Keratinocyte (primary cell): Measurements from ENCODE around the gene ZNF275. TPM values are rescaled to one million over a fixed set of nuclear protein-coding genes. Genes with fewer than 3 reads are reported as not detected.

ENCODE experiments used
- DNase-seq: peaks from one replicate; pipeline ENCODE4 v3.0.0-alpha.2; 2011; ENCODE audit warnings: low read depth, missing footprints, low spot score
- FAIRE-seq: peaks from 2 replicates; lab custom pipeline; 2011; peaks lifted over from hg19 to GRCh38; lab: Jason Lieb, UNC
- H2AFZ ChIP-seq: 2 replicates; pipeline ENCODE4 v1.6.0; 2012; ENCODE audit warnings: low read length, control low read depth, inconsistent platforms; ENCODE audit not compliant: control insufficient read depth
- H3K27ac ChIP-seq: 2 replicates; pipeline ENCODE4 v1.5.1; 2011; ENCODE audit warnings: low read length; ENCODE audit not compliant: control insufficient read depth, insufficient read depth
- H3K27me3 ChIP-seq: 3 replicates; pipeline ENCODE4 v1.6.0; 2011; ENCODE audit warnings: low read length; ENCODE audit not compliant: control insufficient read depth, insufficient read depth; ENCODE audit errors: extremely low read depth
- H3K36me3 ChIP-seq, 2 experiments: 2 replicates in 1 of 2; 3 replicates in 1 of 2; pipeline ENCODE4 v1.5.1; 2011; ENCODE audit warnings: low read length in 2 of 2, mild to moderate bottlenecking in 1 of 2; ENCODE audit not compliant: control insufficient read depth in 2 of 2, insufficient read depth in 2 of 2; ENCODE audit errors: extremely low read depth in 1 of 2
- H3K4me1 ChIP-seq: 3 replicates; pipeline ENCODE4 v1.5.1; 2011; ENCODE audit warnings: low read length; ENCODE audit not compliant: control insufficient read depth, insufficient read depth; ENCODE audit errors: extremely low read depth
- H3K4me2 ChIP-seq: 3 replicates; pipeline ENCODE4 v1.6.0; 2011; ENCODE audit warnings: low read depth, low read length; ENCODE audit not compliant: control insufficient read depth, insufficient read depth; ENCODE audit errors: extremely low read depth
- H3K4me3 ChIP-seq, 3 experiments: fragments of 200-600 bp in 1 of 3; sonication (generic) in 1 of 3; 2 replicates in 2 of 3; 3 replicates in 1 of 3; pipeline ENCODE4 v1.5.1; 2011 to 2016; ENCODE audit warnings: low read length in 3 of 3, mild to moderate bottlenecking in 3 of 3, control low read depth in 2 of 3, inconsistent platforms in 1 of 3, low read depth in 1 of 3, mixed read lengths in 1 of 3, mixed run types in 1 of 3, moderate library complexity in 1 of 3; ENCODE audit not compliant: control insufficient read depth in 2 of 3, insufficient read depth in 2 of 3; ENCODE audit errors: extremely low read depth in 1 of 3
- H3K79me2 ChIP-seq: 2 replicates; pipeline ENCODE4 v1.6.0; 2012; ENCODE audit warnings: low read length; ENCODE audit not compliant: control insufficient read depth, insufficient read depth
- H3K9ac ChIP-seq: 3 replicates; pipeline ENCODE4 v1.6.0; 2011; ENCODE audit warnings: low read length; ENCODE audit not compliant: control insufficient read depth, insufficient read depth; ENCODE audit errors: extremely low read depth
- H3K9me1 ChIP-seq: 3 replicates; pipeline ENCODE4 v1.6.0; 2011; ENCODE audit warnings: low read length; ENCODE audit not compliant: control insufficient read depth, insufficient read depth; ENCODE audit errors: extremely low read depth
- H3K9me3 ChIP-seq: 2 replicates; pipeline ENCODE4 v1.5.1; 2012; ENCODE audit warnings: low read depth, low read length; ENCODE audit not compliant: control insufficient read depth
- H4K20me1 ChIP-seq: 3 replicates; pipeline ENCODE4 v1.6.0; 2011; ENCODE audit warnings: low read length; ENCODE audit not compliant: control insufficient read depth, insufficient read depth; ENCODE audit errors: extremely low read depth
- EZH2 ChIP-seq: IDR thresholded peaks from one replicate; pipeline ENCODE4 v1.6.1; 2012; ENCODE audit warnings: inconsistent platforms, mild to moderate bottlenecking, low read length, moderate library complexity
- dilution Hi-C: fragments of 300-500 bp; cut with MboI; formaldehyde crosslinking; loops from one replicate; pipeline ENCODE4 v1.7.0; 2020; ENCODE audit warnings: low sequenced_read_pairs; ENCODE audit not compliant: extremely low pct_ligation_motif_present
- polyA plus RNA-seq, 5 experiments: library from polyadenylated mRNA; depleted of rRNA in 3 of 5; stranded (reverse) in 3 of 5; stranded (forward) in 1 of 5; unstranded in 1 of 5; fragments of >200 nt; gene quantifications; 1 replicate in 1 of 5; 2 replicates in 3 of 5; 3 replicates in 1 of 5; pipeline versions ENCODE4 v1.2.1 to v1.2.3, GENCODE V29; 2011 to 2012; ENCODE audit warnings: missing spikeins in 2 of 5, low read depth in 1 of 5, low replicate concordance in 1 of 5
- TF ChIP-seq, protein P1 (sequence below), 3 experiments: IDR thresholded peaks in 1 of 3; conservative IDR thresholded peaks in 1 of 3; optimal IDR thresholded peaks in 1 of 3; 2 replicates in 2 of 3; 3 replicates in 1 of 3; pipeline versions ENCODE3 to v1.5.1; 2011; ENCODE audit warnings: low read length in 3 of 3, mild to moderate bottlenecking in 3 of 3, moderate library complexity in 2 of 3, control low read depth in 1 of 3, inconsistent platforms in 1 of 3; ENCODE audit not compliant: insufficient read depth in 2 of 3; ENCODE audit errors: extremely low read depth in 1 of 3

ZNF275 gene
- polyA plus RNA-seq, 1 donor (not counting 4 experiments of a cell fraction or from before 2014, with no cell fraction given), result 5.3 TPM

DNA sequence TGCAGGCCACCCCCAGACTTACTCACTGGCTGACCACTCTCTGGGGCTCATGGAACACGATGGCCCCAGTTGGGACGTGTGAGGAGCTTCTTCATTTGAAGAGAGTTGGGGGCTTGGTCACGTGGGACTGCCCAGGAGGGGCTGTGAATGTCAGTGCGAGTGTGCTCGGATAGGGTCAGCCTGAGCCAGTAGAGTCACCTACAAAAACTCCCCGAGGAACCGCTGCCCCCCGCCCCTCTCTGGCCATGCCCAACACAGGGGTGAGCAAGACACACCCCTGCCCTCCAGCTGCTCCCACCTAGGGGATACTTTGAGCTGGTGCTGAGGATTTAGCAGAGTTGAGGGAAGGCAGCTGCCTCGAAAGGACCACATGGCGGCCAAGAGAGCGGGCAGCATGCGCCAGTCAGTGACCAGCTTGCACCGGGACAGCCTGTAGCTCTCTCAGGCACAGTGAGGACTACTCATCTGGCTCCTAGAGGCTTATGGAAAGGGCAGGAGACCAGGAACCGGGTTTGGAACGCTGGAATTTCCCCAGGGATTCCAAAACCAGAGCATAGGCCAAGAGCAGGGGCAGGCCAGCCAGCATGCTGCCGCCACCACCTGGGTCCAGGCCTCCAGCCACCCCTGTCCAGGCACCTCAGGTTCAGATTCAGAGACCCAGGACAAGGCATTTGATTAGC, 58.8 kb downstream of the ZNF275 start:
- no peak for TF ChIP-seq EZH2
- TF ChIP-seq, protein P1, sequence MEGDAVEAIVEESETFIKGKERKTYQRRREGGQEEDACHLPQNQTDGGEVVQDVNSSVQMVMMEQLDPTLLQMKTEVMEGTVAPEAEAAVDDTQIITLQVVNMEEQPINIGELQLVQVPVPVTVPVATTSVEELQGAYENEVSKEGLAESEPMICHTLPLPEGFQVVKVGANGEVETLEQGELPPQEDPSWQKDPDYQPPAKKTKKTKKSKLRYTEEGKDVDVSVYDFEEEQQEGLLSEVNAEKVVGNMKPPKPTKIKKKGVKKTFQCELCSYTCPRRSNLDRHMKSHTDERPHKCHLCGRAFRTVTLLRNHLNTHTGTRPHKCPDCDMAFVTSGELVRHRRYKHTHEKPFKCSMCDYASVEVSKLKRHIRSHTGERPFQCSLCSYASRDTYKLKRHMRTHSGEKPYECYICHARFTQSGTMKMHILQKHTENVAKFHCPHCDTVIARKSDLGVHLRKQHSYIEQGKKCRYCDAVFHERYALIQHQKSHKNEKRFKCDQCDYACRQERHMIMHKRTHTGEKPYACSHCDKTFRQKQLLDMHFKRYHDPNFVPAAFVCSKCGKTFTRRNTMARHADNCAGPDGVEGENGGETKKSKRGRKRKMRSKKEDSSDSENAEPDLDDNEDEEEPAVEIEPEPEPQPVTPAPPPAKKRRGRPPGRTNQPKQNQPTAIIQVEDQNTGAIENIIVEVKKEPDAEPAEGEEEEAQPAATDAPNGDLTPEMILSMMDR (optimal IDR thresholded peaks at IDR 0.05 in 1 of 3, IDR thresholded peaks at IDR 0.05 in 1 of 3, conservative IDR thresholded peaks at IDR 0.05 in 1 of 3; ENCODE audit: extremely low read depth in 1 of 3, insufficient read depth in 2 of 3, low read length in 3 of 3), result no peak
- Histone ChIP-seq H4K20me1 (no peaks in the 10 kb centered on the region), H3K9me3 (peaks cover 15% of the 10 kb centered on the region), H3K4me1 (no peaks in the 10 kb centered on the region), H2AFZ (no peak overlapping the region), H3K9ac (no peak overlapping the region), H3K4me2 (no peak overlapping the region), H3K79me2 (no peaks in the 10 kb centered on the region), H3K27me3 (no peaks in the 10 kb centered on the region), H3K36me3 (no peaks in the 10 kb centered on the region), H3K9me1 (no peaks in the 10 kb centered on the region), H3K4me3 (no peak overlapping the region), H3K27ac (no peak overlapping the region)
- DNase-seq (no peak), FAIRE-seq (no peak)
- dilution Hi-C loops, result no loop called here

GRCh38 chrX:153394612-153395011, 60.7 kb downstream of the ZNF275 start:
- Histone ChIP-seq H4K20me1 (no peaks in the 10 kb centered on the region), H3K9me1 (no peaks in the 10 kb centered on the region), H3K4me2 (no peak overlapping the region), H3K4me1 (no peaks in the 10 kb centered on the region), H3K9ac (no peak overlapping the region), H3K27me3 (no peaks in the 10 kb centered on the region), H3K27ac (no peak overlapping the region), H3K9me3 (peaks cover 15% of the 10 kb centered on the region), H3K79me2 (no peaks in the 10 kb centered on the region), H2AFZ (no peak overlapping the region), H3K4me3 (no peak overlapping the region), H3K36me3 (no peaks in the 10 kb centered on the region)
- DNase-seq (no peak), FAIRE-seq (no peak)
- no peak for TF ChIP-seq EZH2
- TF ChIP-seq, protein P1 (optimal IDR thresholded peaks at IDR 0.05 in 1 of 3, IDR thresholded peaks at IDR 0.05 in 1 of 3, conservative IDR thresholded peaks at IDR 0.05 in 1 of 3; ENCODE audit: extremely low read depth in 1 of 3, insufficient read depth in 2 of 3, low read length in 3 of 3), result no peak
- dilution Hi-C loops, result no loop called here
